Measurements from ENCODE around the gene CARS2.
"Not testable (repeated sequence)": the region's sequence is repeated elsewhere in the genome, so short reads cannot be mapped to it uniquely, and the experiment has no call there.

CARS2 gene

DNA sequence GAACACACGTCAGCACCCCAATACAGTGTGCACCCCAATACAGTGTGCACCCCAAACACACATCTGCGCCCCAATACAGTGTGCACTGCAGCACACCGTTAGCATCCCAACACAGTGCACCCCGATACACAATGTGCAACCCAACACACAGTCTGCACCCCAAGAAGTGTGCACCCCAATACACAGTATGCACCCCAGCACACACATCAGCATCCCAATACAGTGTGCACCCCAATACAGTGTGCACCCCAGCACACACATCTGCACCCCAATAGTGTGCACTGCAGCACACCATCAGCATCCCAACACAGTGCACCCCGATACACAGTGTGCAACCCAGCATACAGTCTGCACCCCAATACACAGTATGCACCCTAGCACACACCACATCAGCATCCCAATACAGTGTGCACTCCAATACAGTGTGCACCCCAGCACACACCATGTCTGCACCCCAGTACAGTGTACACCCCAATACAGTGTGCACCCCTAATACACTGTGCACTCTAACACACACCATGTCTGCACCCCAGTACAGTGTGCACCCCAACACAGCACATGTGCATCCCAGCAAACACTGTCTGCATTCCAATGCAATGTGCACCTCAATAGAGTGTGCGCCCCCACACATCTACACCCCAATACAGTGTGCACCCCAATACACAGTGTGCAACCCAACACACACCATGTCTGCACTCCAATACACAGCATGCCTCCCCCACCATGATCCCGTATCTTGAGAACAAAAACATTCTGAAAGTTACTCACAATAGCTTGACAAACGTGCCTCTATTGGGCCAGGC is 855 bp upstream of the CARS2 start:
- no peak for DNase-seq (ENCODE audit: low read depth)

DNA sequence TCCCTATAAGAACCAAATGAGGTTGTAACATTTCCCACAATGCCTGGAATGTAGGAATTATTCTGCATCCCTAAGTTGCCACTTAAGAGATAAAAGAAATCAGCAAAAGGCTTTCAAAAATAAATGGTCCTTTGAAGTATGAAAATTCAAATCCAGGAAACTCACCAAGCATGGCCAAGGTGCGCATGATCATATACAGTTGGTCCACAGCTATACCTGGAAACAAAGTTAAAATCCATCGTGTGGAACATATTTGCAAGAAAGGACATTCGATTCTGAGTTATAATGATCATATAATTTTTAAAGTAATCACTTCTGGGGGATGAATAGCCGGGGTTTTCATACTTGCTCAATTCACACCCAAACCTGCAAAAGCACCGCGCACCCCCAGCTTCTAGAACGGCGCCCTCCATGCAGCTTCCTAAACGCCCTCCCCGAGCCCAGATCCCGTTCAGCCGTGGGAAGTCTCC is 525 bp downstream of the CARS2 start:
- no peak for DNase-seq (ENCODE audit: low read depth)

DNA sequence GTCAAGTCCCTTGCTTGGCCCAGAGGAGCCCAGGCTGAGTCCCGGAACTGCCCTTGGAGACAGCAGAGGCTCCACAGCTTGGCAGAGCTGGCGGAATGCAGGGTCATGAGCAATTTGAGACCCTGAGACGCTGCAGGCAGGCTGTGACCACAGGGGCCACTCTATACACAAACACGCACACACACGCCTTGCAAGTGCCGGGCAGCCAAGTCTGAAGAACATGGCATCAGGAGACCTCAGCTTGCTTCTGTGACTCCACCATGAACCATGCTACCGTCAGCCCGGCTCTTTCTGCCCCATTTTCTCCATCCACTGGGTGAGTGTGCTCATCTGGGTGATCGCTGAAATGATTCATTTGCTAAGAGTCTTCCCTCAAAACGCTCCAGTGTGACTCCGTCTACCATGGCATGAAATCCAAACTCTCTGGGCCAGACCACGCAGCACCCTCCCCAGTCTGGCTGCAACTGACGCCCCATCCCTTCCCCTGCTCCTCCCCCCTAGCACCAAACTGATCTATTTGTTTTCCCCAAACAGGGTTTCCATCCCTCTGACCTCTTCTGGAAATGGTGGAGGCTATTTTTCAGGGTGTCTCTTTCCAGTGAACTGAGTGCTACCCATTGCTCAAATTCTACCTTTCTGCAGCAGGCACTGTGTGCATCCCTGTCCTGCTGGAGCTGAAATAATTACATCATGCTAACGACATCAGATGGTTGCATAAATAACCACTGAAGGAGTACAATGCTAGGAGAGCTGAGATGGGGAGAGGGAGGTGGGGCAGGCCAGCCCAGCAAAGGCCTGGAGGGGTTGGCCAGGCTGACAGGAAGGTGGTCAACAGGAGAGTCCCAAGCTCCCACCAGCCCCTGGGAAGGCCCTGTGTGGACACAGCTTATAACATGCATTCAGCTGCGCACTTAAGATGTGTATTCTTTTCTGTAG is 3.1 kb downstream of the CARS2 start:
- DNase-seq (ENCODE audit: low read depth), result peak; percentile 64

DNA sequence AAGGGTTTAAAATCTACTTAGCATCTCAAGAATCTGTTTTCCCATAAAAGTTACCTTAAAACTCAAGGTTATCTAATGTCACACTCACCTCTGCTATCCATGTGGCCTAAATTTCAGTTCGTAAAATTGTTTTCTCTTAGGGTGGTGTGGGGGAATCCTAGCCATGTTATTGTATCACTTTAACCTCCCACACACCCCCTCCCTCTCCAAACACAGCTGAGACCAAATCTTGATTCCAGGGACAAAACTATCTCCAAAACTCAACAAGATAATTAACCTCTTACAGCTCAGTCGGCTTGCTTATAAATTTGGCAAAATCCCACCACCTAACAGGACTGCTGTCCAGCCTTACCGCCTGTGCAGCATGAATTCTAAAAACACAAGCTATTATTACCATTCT is 3.8 kb downstream of the CARS2 start:
- DNase-seq (ENCODE audit: low read depth), result no peak

DNA sequence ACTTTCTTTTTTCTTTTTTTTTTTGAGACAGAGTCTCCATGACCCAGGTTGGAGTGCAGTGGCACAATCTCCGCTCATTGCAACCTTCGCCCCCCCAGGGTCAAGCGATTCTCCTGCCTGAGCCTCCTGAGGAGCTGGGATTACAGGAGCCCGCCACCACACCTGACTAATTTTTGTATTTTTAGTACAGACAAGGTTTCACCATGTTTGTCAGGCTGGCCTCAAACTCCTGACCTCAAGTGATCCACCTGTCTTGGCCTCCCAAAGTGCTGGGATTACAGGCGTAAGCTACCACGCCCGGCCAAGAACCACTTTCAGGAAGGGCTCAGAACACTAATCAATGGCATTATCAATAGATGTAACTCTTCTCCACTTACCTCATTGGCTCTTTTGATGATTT is 4.9 kb downstream of the CARS2 start:
- not testable (repeated sequence) for DNase-seq (ENCODE audit: low read depth)

DNA sequence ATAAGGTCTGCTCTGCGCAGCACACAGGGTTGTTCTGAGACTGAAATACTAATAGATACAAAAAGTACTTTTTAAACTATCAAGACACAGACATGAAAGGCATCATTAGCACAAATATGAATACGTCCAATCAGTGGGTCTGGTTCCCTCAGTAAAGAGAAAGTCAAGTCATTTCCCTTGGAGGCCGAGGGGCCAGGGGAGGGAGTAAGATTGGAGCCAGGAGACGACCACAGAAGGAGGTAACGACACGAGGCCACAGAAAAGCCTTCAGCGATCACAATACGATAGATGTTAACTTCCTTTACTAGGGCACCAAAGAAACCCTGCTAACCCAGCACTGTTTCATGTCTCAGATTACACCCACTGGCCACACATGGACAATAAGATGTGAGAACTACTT is 5.3 kb downstream of the CARS2 start:
- DNase-seq (ENCODE audit: low read depth), result no peak

DNA sequence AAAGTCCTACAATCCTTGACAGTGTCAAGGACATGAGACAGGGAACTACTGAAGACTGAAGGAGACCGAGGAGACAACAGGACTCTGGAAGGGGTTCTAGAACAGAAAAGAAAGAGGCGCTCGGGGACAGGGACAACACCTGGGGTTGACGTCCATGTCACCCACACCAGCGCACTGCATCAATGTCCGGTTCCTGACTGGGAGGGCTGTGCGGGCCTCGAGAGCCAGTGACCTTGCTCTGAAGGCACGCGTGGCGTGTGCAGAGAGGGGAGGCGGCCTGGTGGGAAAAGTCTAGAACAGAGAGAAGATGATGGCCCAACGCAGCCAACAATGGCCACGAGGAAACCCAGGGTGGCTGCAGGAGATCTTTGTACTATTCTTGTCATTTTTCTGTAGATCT is 5.7 kb downstream of the CARS2 start:
- DNase-seq (ENCODE audit: low read depth), result no peak

DNA sequence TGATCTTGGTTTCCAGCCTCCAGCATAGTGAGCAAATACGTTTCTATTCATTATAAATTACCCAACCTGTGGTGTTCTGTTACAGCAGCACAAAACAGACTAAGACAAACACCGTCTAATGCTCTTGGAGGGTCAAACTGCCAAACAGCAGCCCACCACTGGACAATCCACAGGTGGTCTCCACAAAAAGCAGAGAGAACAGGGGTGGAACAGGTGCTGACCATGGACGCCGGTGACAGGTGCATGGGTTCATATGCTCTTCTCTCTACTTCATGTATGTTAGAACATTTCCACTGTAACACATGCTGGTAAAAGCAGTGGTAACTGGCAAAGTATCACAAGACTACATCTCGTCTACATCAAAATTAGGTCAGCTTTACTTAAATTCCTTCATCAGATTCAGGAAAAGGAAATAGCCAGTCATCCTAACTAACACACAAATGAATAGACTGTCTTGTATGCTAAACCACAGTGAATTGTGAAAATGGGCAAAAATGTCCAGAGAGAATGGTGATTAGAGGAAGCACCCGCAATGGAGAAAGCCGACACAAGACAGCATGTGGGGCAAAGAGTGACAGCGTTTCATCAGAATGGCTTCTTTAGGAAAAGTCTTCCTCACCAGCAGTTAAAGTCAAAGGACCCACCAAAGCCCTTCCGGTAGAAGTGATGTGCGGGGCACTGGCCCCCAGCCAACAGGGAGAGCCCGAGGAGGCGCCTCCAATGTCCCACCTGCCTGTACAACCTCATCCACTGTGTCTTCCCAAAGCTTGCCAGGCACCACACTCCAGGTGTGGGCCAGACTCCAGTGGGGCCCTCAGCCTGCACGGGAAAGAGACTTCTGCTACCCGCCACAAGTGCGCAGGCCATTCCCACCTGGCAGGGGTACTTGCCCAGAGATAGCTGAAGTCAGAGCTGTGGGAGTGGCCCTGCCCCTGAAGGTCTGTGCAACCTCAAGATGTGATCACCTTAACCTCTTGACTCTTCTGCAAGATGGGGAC is 6.5 kb downstream of the CARS2 start:
- DNase-seq (ENCODE audit: low read depth), result no peak

DNA sequence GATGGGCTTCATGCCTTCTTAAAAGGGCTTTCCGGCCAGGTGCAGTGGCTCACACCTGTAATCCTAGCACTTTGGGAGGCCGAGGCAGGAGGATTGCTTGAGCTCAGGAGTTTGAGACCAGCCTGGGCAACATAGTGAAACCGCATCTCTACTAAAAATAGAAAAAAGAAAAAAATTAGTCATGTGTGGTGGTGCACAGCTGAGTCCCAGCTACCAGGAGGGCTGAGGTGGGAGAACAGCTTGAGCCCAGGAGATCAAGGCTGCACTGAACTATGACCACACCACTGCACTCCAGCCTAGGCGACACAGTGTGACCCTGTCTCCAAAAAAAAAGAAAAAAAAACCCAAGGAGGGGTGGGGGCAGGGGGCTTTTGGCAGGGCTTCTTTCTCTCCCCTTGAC is 7.2 kb downstream of the CARS2 start:
- no peak for DNase-seq (ENCODE audit: low read depth)

DNA sequence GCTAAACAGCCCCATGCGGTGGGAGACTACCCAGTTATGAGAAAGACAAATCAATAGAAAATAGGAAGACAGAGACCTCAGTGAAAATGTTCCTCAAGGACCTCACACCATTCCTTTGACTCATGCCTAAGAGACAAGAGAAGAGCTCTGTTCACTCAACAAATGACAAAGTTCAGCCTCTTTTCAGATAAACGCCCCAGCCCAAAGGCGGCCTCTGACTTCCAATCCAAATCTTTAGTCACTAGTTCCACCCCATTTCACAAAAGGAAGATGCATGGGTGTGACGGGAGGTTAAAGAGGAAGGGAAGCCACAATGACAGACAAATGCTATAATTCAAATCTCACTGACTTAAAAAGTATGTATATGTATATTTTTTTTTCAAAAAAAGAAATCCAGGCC is 8.1 kb downstream of the CARS2 start:
- no peak for DNase-seq (ENCODE audit: low read depth)

DNA sequence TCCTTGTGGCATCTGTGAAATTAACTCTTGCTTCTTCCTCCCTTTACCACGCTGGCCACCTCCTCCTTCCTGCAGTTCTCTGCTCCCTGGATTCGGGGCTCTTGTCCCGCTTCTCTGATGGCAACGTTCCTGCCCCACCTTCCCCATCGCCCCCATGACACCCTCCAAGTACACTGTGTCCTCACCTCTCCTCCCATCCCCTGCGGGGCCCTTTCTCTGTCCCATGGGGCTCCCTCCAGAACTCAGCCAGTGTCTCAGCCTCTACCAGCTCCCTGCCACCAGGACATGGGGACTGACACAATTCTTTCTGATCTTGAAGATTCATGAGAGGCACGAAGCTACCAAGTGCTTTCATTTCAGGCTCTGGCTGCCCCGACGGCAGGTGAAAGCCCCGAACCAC is 9.1 kb downstream of the CARS2 start:
- no peak for DNase-seq (ENCODE audit: low read depth)

DNA sequence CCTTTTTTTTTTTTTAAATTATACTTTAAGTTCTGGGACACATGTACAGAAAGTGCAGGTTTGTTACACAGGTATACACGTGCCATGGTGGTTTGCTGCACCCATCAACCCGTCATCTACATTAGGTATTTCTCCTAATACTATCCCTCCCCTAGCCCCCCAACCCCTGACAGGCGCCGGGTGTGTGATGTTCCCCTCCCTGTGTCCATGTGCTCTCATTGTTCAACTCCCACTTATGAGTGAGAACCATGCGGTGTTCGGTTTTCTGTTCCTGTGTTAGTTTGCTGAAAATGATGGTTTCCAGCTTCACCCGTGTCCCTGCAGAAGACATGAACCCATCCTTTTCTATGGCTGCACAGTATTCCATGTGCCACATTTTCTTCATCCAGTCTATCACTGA is 10.1 kb downstream of the CARS2 start:
- not testable (repeated sequence) for DNase-seq (ENCODE audit: low read depth)

DNA sequence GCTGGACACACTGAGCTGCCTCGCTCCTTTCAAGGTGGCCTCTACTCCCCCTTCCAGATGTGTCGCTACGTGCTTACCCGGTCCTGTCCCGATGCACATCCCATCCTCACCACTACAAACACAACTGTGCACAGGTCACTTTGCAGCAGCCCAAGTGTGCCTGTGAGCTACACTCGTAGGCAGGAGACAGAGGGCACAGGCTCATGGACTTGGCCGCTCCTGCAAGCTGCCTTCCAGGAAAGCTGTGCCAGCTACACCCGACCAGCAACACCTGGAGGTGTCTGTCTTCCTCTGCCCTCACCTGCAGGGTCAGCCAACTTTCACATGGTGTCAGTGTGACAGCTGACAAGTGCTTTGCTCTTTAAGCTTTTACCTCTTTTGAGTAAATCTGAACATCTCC is 15.4 kb downstream of the CARS2 start:
- DNase-seq (ENCODE audit: low read depth), result no peak

DNA sequence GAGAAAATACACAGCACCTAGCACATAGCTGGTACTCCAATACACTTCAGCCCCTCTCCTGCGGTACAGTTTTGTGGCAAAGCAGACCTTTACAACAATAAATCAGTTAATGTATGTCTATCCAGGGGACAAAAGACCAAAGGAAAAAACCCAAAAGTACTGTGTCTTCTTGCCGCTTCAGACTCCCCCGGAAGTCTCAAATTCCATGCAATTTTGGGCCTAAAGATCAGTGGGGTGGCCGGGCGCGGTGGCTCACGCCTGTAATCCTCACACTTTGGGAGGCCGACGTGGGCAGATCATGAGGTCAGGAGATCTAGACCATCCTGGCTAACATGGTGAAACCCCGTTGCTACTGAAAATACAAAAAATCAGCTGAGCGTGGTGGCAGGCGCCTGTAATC is 16.2 kb downstream of the CARS2 start:
- DNase-seq (ENCODE audit: low read depth), result no peak

DNA sequence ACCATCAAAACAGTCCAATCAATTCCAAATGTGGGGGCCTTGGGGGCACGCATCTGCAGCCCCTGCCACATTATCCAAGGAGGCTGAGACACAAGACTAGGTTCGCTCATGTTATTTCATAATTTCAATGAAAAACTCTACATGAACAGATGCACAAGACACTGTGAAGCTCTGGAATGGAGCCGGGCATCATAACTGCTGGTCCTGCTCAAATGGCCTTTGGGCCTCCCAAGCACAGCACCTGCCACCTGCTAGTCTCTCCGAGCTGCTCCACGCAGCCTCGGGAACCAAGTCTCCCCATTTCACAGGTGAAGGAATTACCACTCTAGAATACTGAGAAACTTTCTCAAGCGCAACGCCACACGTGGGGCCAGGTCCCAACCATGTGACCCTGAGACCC is 16.9 kb downstream of the CARS2 start:
- no peak for DNase-seq (ENCODE audit: low read depth)

DNA sequence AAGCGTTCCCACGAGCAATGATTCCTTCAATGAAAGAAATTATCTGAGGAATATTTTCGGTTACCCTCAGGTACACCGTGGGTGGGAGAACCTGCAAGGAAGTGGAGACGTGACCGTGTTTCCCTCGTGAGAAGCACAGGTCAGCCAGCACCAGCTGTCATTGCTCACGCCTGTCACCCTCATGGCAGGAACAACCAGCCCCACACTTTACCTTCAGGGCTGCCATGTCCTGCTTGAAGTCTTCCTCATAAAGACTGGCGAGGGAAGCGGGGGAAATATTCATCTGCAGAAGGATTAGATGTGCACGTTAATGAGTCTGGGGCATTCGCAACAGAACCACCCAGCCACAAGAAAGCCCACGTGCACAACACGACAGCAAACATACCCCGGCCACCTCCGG is 18.2 kb downstream of the CARS2 start:
- DNase-seq (ENCODE audit: low read depth), result no peak

DNA sequence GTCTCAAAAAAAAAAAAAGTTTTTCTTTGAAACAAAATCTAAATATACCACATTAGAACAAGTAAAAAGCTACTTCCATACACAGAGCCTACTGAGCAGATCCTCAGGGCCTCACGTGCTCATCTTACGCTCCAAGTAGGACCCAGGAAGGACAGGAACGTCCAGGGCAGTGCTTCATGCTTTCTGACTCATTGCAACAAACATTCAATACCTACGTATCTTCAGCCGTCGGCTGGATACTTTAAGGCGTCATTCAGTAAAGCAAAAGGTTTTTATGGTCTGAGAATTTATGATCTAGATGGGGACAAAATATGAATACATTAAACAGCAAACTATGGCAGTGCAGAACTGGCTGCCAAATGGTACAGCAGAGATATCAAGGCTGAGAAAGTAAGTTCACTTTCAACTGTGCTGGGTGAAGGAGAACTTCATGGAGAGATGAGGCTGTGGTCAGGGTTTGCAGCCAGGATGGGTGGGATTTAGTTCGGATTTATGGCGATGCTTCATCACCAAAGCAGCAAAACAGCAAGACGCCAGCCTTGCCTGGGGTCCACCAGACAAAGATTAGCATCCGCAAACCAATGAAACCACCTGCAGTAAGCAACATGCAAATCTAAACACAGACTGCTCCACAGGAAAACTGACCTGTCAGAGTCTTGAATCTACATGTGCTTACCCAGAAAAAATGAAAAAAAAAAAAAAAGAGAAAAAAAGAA is 20.5 kb downstream of the CARS2 start:
- DNase-seq (ENCODE audit: low read depth), result peak; percentile 45

DNA sequence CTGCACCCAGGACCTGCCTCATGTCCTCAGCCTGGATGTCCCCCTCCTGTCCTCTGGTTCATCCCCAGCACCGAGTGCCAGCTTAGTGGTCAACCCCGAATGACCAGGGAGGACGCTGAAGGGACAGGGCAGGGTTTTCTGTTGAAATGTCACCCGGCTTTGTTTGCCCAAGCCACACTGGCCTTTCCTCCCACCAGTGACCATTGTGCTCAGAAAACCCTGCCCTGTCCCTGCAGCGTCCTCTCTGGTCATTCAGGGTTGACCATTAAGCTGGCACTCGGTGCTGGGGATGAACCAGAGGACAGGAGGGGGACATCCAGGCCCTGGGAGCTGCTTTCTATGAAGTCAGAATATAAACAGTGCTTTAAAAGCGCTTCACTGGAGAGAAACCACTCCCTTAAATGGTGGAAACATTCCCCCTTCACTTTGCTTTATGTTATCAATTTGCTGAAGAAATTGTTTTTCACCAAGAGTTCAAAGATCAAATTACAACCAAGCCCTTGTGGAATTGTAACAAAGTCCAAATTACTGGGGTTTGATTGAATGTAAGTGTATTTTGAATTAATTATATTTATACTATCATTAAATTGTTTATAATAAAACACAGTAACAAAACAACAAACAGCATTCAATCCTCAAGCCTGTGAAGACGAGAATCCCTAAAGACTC is 21.4 kb downstream of the CARS2 start:
- DNase-seq (ENCODE audit: low read depth), result no peak

DNA sequence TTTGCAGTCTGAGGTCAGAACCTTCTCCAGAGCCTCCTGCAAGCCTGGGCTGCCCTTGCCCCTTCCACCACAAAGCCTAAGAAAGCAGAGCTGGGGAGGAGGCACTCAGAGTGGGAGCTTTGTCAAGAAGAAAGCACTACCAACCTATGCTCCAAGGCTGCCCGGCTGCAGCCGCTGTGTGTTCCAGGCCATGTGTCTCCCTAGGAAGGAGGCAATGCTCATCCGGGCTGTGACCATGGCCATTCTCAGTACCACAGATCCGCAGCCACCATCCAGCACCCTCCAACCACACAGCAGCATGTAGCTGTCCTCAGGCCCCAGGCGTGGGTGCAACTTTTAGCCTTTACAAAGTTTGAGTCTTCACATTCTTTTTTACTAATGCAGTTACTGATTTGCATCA is 22.0 kb downstream of the CARS2 start:
- DNase-seq (ENCODE audit: low read depth), result no peak

DNA sequence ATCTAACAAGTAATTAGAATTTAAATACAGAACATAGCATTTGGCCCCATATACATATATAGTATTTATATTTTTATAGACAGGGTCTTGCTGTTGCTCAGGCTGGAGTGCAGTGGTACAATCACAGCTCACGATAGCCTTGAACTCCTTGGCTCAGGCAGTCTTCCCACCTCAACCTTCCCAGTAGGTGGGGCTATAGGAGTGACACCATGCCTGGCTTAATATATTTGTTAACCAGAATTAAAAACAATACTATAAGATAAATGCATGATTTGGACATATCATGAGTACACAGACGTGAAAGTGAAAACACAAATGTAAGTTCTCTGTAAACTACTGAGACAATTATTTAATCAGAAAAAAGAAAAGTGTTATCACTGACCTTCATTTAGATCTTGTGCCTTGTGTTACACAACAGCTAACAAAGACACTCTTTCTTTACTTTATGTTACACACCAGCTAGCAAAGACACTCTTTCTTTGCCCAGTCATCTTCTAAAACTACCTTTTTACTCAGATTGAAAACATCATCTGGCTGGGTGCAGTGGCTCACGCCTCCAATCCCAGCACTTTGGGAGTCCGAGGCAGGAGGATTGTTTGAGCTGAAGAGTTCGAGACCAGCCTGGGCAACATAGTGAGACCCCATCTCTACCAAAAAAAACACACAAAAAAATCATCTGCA is 22.6 kb downstream of the CARS2 start:
- DNase-seq (ENCODE audit: low read depth), result no peak

Data from fibroblast of gingiva (primary cell).